ENCODE data around the gene CWF19L1. TPM values are rescaled to one million over a fixed set of nuclear protein-coding genes. Genes with fewer than 3 reads are reported as not detected.
A peak's percentile ranks its signal among the peaks of the same experiment; 100 is the strongest.
"Not testable (repeated sequence)": the region's sequence is repeated elsewhere in the genome, so short reads cannot be mapped to it uniquely, and the experiment has no call there.

CWF19L1 gene
- total RNA-seq, 6 donors from 2014 or later: 15.2 to 46.1 (median 23.3) TPM

- no peaks in the 10 kb centered on the region for H3K4me1 ChIP-seq
- no peak for DNase-seq
- H3K9me3 ChIP-seq: no peaks in the 10 kb centered on the region
- 89 to 90% methylated on average over 5 of the region's 5 CpGs for WGBS, 2 donors
- H3K36me3 ChIP-seq: no peaks in the 10 kb centered on the region
- ATAC-seq (ENCODE audit: low FRiP score in 2 of 2): no peak
- H3K27me3 ChIP-seq: no peaks in the 10 kb centered on the region
- no peak overlapping the region for H3K4me3 ChIP-seq
- H3K27ac ChIP-seq: no peak overlapping the region
- TF ChIP-seq POLR2A (IDR thresholded peaks at IDR 0.05) (no peak), EP300 (IDR thresholded peaks at IDR 0.05) (no peak)
Measured at GRCh38 chr10:100306861-100307260, 39.4 kb upstream of the CWF19L1 start.

- Histone ChIP-seq H3K27ac (no peak overlapping the region), H3K36me3 (no peaks in the 10 kb centered on the region), H3K4me3 (no peak overlapping the region), H3K27me3 (no peaks in the 10 kb centered on the region), H3K9me3 (no peaks in the 10 kb centered on the region), H3K4me1 (no peaks in the 10 kb centered on the region)
- TF ChIP-seq POLR2A (IDR thresholded peaks at IDR 0.05) (no peak), EP300 (IDR thresholded peaks at IDR 0.05) (no peak), POLR2AphosphoS5 (IDR thresholded peaks at IDR 0.05) (no peak), CTCF (IDR thresholded peaks at IDR 0.05) (no peak)
- DNase-seq (no peak), ATAC-seq (ENCODE audit: low FRiP score in 2 of 2) (no peak)
- 79 to 98% methylated on average over 3 of the region's 3 CpGs for WGBS, 2 donors
Measured at GRCh38 chr10:100304414-100304813, 37.0 kb upstream of the CWF19L1 start.

- 29 to 35% methylated on average over 7 of the region's 7 CpGs for WGBS, 2 donors
- no peak overlapping the region for H3K4me3 ChIP-seq
Measured at GRCh38 chr10:100303724-100304319, 36.4 kb upstream of the CWF19L1 start.

GRCh38 chr10:100301123-100301522, 33.7 kb upstream of the CWF19L1 start:
- WGBS, 2 donors: 60 to 74% methylated on average over 5 of the region's 5 CpGs
- DNase-seq; H3K27ac ChIP-seq; H3K4me3 ChIP-seq; ATAC-seq (ENCODE audit: low FRiP score in 2 of 2); H3K4me1 ChIP-seq; H3K36me3 ChIP-seq; H3K27me3 ChIP-seq; H3K9me3 ChIP-seq: not testable (repeated sequence)

More at GRCh38 chr10:100303724-100304319, 36.4 kb upstream of the CWF19L1 start:
- Histone ChIP-seq H3K36me3 (no peaks in the 10 kb centered on the region), H3K9me3 (no peaks in the 10 kb centered on the region), H3K27me3 (no peaks in the 10 kb centered on the region), H3K27ac (no peak overlapping the region), H3K4me1 (no peaks in the 10 kb centered on the region)
- no peak for DNase-seq
- ATAC-seq (ENCODE audit: low FRiP score in 2 of 2): peak in 1 of 2 donors; percentile 61
- TF ChIP-seq EP300 (IDR thresholded peaks at IDR 0.05) (no peak), CTCF (IDR thresholded peaks at IDR 0.05) (peak in 4 of 6 experiments; percentile 35 to 61 (median 48))

- ATAC-seq (ENCODE audit: low FRiP score in 2 of 2): peak in 1 of 2 donors; percentile 8
- Histone ChIP-seq H3K9me3 (no peaks in the 10 kb centered on the region), H3K4me3 (no peak overlapping the region), H3K36me3 (no peaks in the 10 kb centered on the region), H3K4me1 (peaks cover 0 to 3% (median 0%) of the 10 kb centered on the region in 4 donors), H3K27me3 (no peaks in the 10 kb centered on the region), H3K27ac (no peak overlapping the region)
- WGBS, 2 donors: 65 to 74% methylated on average over 9 of the region's 9 CpGs
- DNase-seq: no peak
- TF ChIP-seq POLR2AphosphoS5 (IDR thresholded peaks at IDR 0.05) (no peak), CTCF (IDR thresholded peaks at IDR 0.05) (no peak), EP300 (IDR thresholded peaks at IDR 0.05) (no peak)
Measured at GRCh38 chr10:100297242-100297641, 29.8 kb upstream of the CWF19L1 start.

GRCh38 chr10:100293066-100293465, 25.6 kb upstream of the CWF19L1 start:
- no peaks in the 10 kb centered on the region for H3K36me3 ChIP-seq
- no peaks in the 10 kb centered on the region for H3K9me3 ChIP-seq
- H3K27ac ChIP-seq: no peak overlapping the region
- peaks cover 0 to 3% (median 0%) of the 10 kb centered on the region in 4 donors for H3K4me1 ChIP-seq
- DNase-seq: no peak
- no peak overlapping the region for H3K4me3 ChIP-seq
- ATAC-seq (ENCODE audit: low FRiP score in 2 of 2): no peak
- TF ChIP-seq CTCF (IDR thresholded peaks at IDR 0.05) (no peak), POLR2A (IDR thresholded peaks at IDR 0.05) (no peak), EP300 (IDR thresholded peaks at IDR 0.05) (no peak), POLR2AphosphoS5 (IDR thresholded peaks at IDR 0.05) (no peak)
- H3K27me3 ChIP-seq: no peaks in the 10 kb centered on the region

- 42 to 64% methylated on average over 4 of the region's 4 CpGs for WGBS, 2 donors
- H3K9me3 ChIP-seq: not testable (repeated sequence)
Measured at GRCh38 chr10:100292300-100292699, 24.9 kb upstream of the CWF19L1 start.

More at GRCh38 chr10:100292300-100292699, 24.9 kb upstream of the CWF19L1 start:
- H3K4me3 ChIP-seq, H3K36me3 ChIP-seq, H3K4me1 ChIP-seq, H3K27me3 ChIP-seq: not testable (repeated sequence)
- peak in 1 of 2 donors; percentile 42 for ATAC-seq (ENCODE audit: low FRiP score in 2 of 2)
- peak overlapping the region in 2 of 4 donors; percentile 52 to 57 for H3K27ac ChIP-seq
- DNase-seq: peak in 1 of 2 donors; percentile 78

All from upper lobe of left lung (tissue), 6 donors.